ENCODE results near the gene SPTBN2. TPM values are rescaled to one million over a fixed set of nuclear protein-coding genes. Genes with fewer than 3 reads are reported as not detected.

SPTBN2 gene
- total and polyA plus RNA-seq, 4 donors = 4.7 to 16.1 (median 11.3) TPM

DNA sequence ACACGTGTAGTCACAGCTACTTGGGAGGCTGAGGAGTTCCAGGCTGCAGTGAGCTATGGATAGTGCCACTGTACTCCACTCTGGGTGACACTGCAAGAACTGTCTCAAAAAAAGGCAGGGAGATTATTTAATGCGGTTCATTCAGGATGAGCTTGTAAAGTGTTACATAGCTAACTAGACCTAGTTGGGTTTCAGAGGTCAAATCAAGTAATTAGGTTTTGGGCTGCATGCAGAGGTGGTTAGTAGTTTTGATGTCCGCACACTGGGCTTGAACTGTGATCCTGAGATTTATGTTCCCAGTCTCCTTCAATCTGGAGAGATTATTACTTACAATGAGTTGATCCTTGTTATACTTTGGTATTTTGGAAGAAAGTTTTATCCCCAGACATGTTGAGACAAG is 92.6 kb downstream of the SPTBN2 start:
- ATAC-seq (ENCODE audit: insufficient read depth, low FRiP score) = no peak
- Histone ChIP-seq H3K27ac (ENCODE audit: low read depth in 1 of 2, low read length in 1 of 2) (no peak overlapping the region), H3K4me1 (ENCODE audit: control insufficient read depth in 5 of 5, insufficient read depth in 5 of 5, low read length in 5 of 5) (peaks cover 6 to 28% (median 15%) of the 10 kb centered on the region in 5 donors), H3K9me3 (ENCODE audit: control insufficient read depth in 4 of 4, insufficient read depth in 3 of 4, low read length in 3 of 4) (no peaks in the 10 kb centered on the region), H3K27me3 (ENCODE audit: control insufficient read depth in 3 of 3, insufficient read depth in 3 of 3, low read length in 2 of 3) (no peaks in the 10 kb centered on the region), H3K9ac (ENCODE audit: insufficient read depth in 1 of 2, low read length in 2 of 2) (no peak overlapping the region), H3K4me3 (no peak overlapping the region), H3K36me3 (ENCODE audit: control insufficient read depth in 4 of 4, insufficient read depth in 4 of 4, low read length in 4 of 4) (peaks cover 5 to 34% (median 14%) of the 10 kb centered on the region in 4 donors)
- 86 to 89% methylated on average over 3 of the region's 3 CpGs for WGBS, 2 donors
- no peak for DNase-seq
- TF ChIP-seq, protein P1, sequence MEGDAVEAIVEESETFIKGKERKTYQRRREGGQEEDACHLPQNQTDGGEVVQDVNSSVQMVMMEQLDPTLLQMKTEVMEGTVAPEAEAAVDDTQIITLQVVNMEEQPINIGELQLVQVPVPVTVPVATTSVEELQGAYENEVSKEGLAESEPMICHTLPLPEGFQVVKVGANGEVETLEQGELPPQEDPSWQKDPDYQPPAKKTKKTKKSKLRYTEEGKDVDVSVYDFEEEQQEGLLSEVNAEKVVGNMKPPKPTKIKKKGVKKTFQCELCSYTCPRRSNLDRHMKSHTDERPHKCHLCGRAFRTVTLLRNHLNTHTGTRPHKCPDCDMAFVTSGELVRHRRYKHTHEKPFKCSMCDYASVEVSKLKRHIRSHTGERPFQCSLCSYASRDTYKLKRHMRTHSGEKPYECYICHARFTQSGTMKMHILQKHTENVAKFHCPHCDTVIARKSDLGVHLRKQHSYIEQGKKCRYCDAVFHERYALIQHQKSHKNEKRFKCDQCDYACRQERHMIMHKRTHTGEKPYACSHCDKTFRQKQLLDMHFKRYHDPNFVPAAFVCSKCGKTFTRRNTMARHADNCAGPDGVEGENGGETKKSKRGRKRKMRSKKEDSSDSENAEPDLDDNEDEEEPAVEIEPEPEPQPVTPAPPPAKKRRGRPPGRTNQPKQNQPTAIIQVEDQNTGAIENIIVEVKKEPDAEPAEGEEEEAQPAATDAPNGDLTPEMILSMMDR (IDR thresholded peaks at IDR 0.05; ENCODE audit: control extremely low read depth, extremely low read depth) = no peak

Small RNA genes lying within 50 kb of the gene (small RNA-seq; reads per million reads assigned to genes)
- not detected for gene RN7SL12P (ENCODE audit: low replicate concordance)

Other genes starting within 250 kb of the SPTBN2 start
- 10 to 100 TPM; 25.5 to 76.3 TPM for gene DPP3, start 248.8 kb downstream of the SPTBN2 start, total RNA-seq
- gene DPP3, start 248.8 kb downstream of the SPTBN2 start, polyA plus RNA-seq = 10 to 100 TPM; 25.4 to 63.9 TPM
- gene BBS1, start 218.6 kb downstream of the SPTBN2 start, total RNA-seq = 10 to 100 TPM; 41.4 to 75.6 TPM
- gene BBS1, start 218.6 kb downstream of the SPTBN2 start, polyA plus RNA-seq = 10 to 100 TPM; 12.5 to 17.3 TPM
- 10 to 100 TPM in 1 of 2 donors, 1 to 10 TPM in 1; 6.8 to 21.6 TPM for gene ZDHHC24, start 183.2 kb downstream of the SPTBN2 start, total RNA-seq
- 10 to 100 TPM; 10.7 to 12.3 TPM for gene ZDHHC24, start 183.2 kb downstream of the SPTBN2 start, polyA plus RNA-seq
- gene ACTN3, start 182.3 kb downstream of the SPTBN2 start, total RNA-seq = under 1 TPM in 1 of 2 donors, not detected in 1; 0.15 TPM
- under 1 TPM; 0.04 to 0.07 TPM for gene ACTN3, start 182.3 kb downstream of the SPTBN2 start, polyA plus RNA-seq
- 10 to 100 TPM in 1 of 2 donors, 1 to 10 TPM in 1; 7.7 to 39.6 TPM for gene CTSF, start 160.6 kb downstream of the SPTBN2 start, total RNA-seq
- gene CTSF, start 160.6 kb downstream of the SPTBN2 start, polyA plus RNA-seq = 1 to 10 TPM; 6.6 to 8.2 TPM
- gene CCDC87, start 136.2 kb downstream of the SPTBN2 start, total RNA-seq = under 1 TPM; 0.28 to 0.67 TPM
- under 1 TPM; 0.12 to 0.15 TPM for gene CCDC87, start 136.2 kb downstream of the SPTBN2 start, polyA plus RNA-seq
- 10 to 100 TPM; 35.9 to 36.5 TPM for gene CCS, start 136.0 kb downstream of the SPTBN2 start, total RNA-seq
- 10 to 100 TPM; 32.7 to 52.2 TPM for gene CCS, start 136.0 kb downstream of the SPTBN2 start, polyA plus RNA-seq
- gene RBM14, start 112.6 kb downstream of the SPTBN2 start, total RNA-seq = 10 to 100 TPM; 67.8 to 96.3 TPM
- gene RBM14, start 112.6 kb downstream of the SPTBN2 start, polyA plus RNA-seq = 10 to 100 TPM; 34.1 to 38.0 TPM
- gene RBM4, start 90.5 kb downstream of the SPTBN2 start, total RNA-seq = 100 to 1,000 TPM; 102 to 153 TPM
- 10 to 100 TPM; 77.2 to 98.8 TPM for gene RBM4, start 90.5 kb downstream of the SPTBN2 start, polyA plus RNA-seq
- gene RBM4B, start 51.3 kb downstream of the SPTBN2 start, total RNA-seq = 10 to 100 TPM; 12.3 to 33.9 TPM
- gene RBM4B, start 51.3 kb downstream of the SPTBN2 start, polyA plus RNA-seq = 1 to 10 TPM; 9.4 to 10.0 TPM
- gene RCE1, start 114.2 kb upstream of the SPTBN2 start, total RNA-seq = 10 to 100 TPM; 19.5 to 22.8 TPM
- 10 to 100 TPM in 1 of 2 donors, 1 to 10 TPM in 1; 8.7 to 24.0 TPM for gene RCE1, start 114.2 kb upstream of the SPTBN2 start, polyA plus RNA-seq
- 10 to 100 TPM in 1 of 2 donors, 1 to 10 TPM in 1; 4.6 to 34.4 TPM for gene LRFN4, start 127.8 kb upstream of the SPTBN2 start, total RNA-seq
- 10 to 100 TPM; 15.0 to 15.6 TPM for gene LRFN4, start 127.8 kb upstream of the SPTBN2 start, polyA plus RNA-seq
- 10 to 100 TPM in 1 of 2 donors, 1 to 10 TPM in 1; 5.5 to 32.5 TPM for gene PC, start 229.2 kb upstream of the SPTBN2 start, total RNA-seq
- 10 to 100 TPM; 10.3 to 13.6 TPM for gene PC, start 229.2 kb upstream of the SPTBN2 start, polyA plus RNA-seq
- gene C11orf86, start 246.1 kb upstream of the SPTBN2 start, total RNA-seq = not detected
- not detected for gene C11orf86, start 246.1 kb upstream of the SPTBN2 start, polyA plus RNA-seq

All from lung (tissue), 13 donors.